WTC11 (cell line): ENCODE results near the gene NMT2. TPM values are rescaled to one million over a fixed set of nuclear protein-coding genes. Genes with fewer than 3 reads are reported as not detected.

Experiments
- ATAC-seq: fragments of 200-7000 bp; cut with Tn5 transposase; 2 replicates; pipeline ENCODE4 v1.10.0; 2021; ENCODE audit warnings: mild to moderate bottlenecking, moderate library complexity
- CTCF ChIA-PET: fragments of 300-600 bp; sonication (Branson Sonifier 250); formaldehyde crosslinking; loops from one replicate; lab custom pipeline; 2021; ENCODE audit warnings: antibody characterized with exemption; lab: Charles Lee
- POLR2A ChIA-PET: fragments of 350-600 bp; sonication (Branson Sonifier 250); formaldehyde crosslinking; loops from one replicate; lab custom pipeline; 2021; ENCODE audit warnings: antibody characterized with exemption; lab: Charles Lee
- DNase-seq: peaks from one replicate; pipeline ENCODE4 v3.0.0; 2021; ENCODE audit warnings: low spot score
- H3K27ac Mint-ChIP-seq: 2 replicates; pipeline ENCODE4 v1.8.0; 2021; ENCODE audit warnings: mixed read lengths
- H3K27me3 Mint-ChIP-seq: 2 replicates; pipeline ENCODE4 v1.8.0; 2021; ENCODE audit warnings: low read depth, mild to moderate bottlenecking, moderate library complexity, mixed read lengths
- H3K36me3 Mint-ChIP-seq: 2 replicates; pipeline ENCODE4 v1.8.0; 2021; ENCODE audit warnings: mixed read lengths
- H3K4me1 Mint-ChIP-seq: 2 replicates; pipeline ENCODE4 v1.8.0; 2022; ENCODE audit warnings: mixed read lengths
- H3K4me3 Mint-ChIP-seq: 2 replicates; pipeline ENCODE4 v1.8.0; 2021; ENCODE audit warnings: mild to moderate bottlenecking, moderate library complexity, mixed read lengths
- H3K9me3 Mint-ChIP-seq: 2 replicates; pipeline ENCODE4 v1.8.0; 2021; ENCODE audit warnings: mixed read lengths
- CBFB ChIP-seq: sonication (generic); formaldehyde crosslinking; IDR thresholded peaks from 2 replicates; pipeline ENCODE4 v1.8.1; 2022; ENCODE audit warnings: mild to moderate bottlenecking, low read depth, missing genetic modification reagents
- CREM ChIP-seq: sonication (generic); formaldehyde crosslinking; IDR thresholded peaks from 2 replicates; pipeline ENCODE4 v1.8.1; 2022; ENCODE audit warnings: mild to moderate bottlenecking, missing genetic modification reagents, moderate library complexity
- ELF4 ChIP-seq: sonication (generic); formaldehyde crosslinking; IDR thresholded peaks from 2 replicates; pipeline ENCODE4 v1.8.1; 2022; ENCODE audit warnings: low read depth, mild to moderate bottlenecking, moderate library complexity, missing genetic modification reagents
- EMX1 ChIP-seq: fragments of 250-450 bp; sonication (Bioruptor Pico); IDR thresholded peaks from 2 replicates; pipeline ENCODE4 v1.8.0; 2021; ENCODE audit warnings: mild to moderate bottlenecking
- FOXP1 ChIP-seq: sonication (generic); formaldehyde crosslinking; IDR thresholded peaks from 2 replicates; pipeline ENCODE4 v1.8.0; 2022; ENCODE audit warnings: missing genetic modification reagents, mild to moderate bottlenecking, moderate library complexity, borderline replicate concordance
- IRF2 ChIP-seq: sonication (generic); formaldehyde crosslinking; IDR thresholded peaks from 2 replicates; pipeline ENCODE4 v1.8.0; 2022; ENCODE audit warnings: low read depth, missing genetic modification reagents, borderline replicate concordance
- JUN ChIP-seq: sonication (generic); formaldehyde crosslinking; IDR thresholded peaks from 2 replicates; pipeline ENCODE4 v1.8.0; 2023; ENCODE audit warnings: mild to moderate bottlenecking, missing genetic modification reagents
- MYBL2 ChIP-seq: sonication (generic); formaldehyde crosslinking; IDR thresholded peaks from 2 replicates; pipeline ENCODE4 v1.8.1; 2023; ENCODE audit warnings: mild to moderate bottlenecking, moderate library complexity, missing genetic modification reagents
- NFE2L1 ChIP-seq: sonication (generic); formaldehyde crosslinking; IDR thresholded peaks from 2 replicates; pipeline ENCODE4 v1.8.1; 2023; ENCODE audit warnings: missing genetic modification reagents
- NR3C1 ChIP-seq: sonication (generic); formaldehyde crosslinking; conservative IDR thresholded peaks from 2 replicates; pipeline ENCODE4 v1.8.1; 2023; ENCODE audit warnings: low read depth, mild to moderate bottlenecking, missing genetic modification reagents
- SMAD3 ChIP-seq: sonication (generic); formaldehyde crosslinking; IDR thresholded peaks from 2 replicates; pipeline ENCODE4 v1.8.0; 2022; ENCODE audit warnings: missing genetic modification reagents, mild to moderate bottlenecking, borderline replicate concordance
- TCF7 ChIP-seq: sonication (generic); formaldehyde crosslinking; IDR thresholded peaks from 2 replicates; pipeline ENCODE4 v1.8.0; 2022; ENCODE audit warnings: mild to moderate bottlenecking, low read depth, missing genetic modification reagents, moderate library complexity
- TEAD4 ChIP-seq: sonication (generic); formaldehyde crosslinking; IDR thresholded peaks from 2 replicates; pipeline ENCODE4 v1.8.0; 2022; ENCODE audit warnings: mild to moderate bottlenecking, missing genetic modification reagents
- ZNF219 ChIP-seq: sonication (generic); formaldehyde crosslinking; IDR thresholded peaks from 2 replicates; pipeline ENCODE4 v1.8.0; 2023; ENCODE audit warnings: missing genetic modification reagents, mild to moderate bottlenecking, borderline replicate concordance
- ZNF396 ChIP-seq: fragments of 250-450 bp; sonication (Bioruptor Pico); IDR thresholded peaks from 2 replicates; pipeline ENCODE4 v1.8.0; 2021; ENCODE audit warnings: mild to moderate bottlenecking, moderate library complexity, borderline replicate concordance
- total RNA-seq: library from RNA; stranded (reverse); gene quantifications from 3 replicates; pipeline ENCODE4 v1.2.3, GENCODE V29; 2021
- TF ChIP-seq, protein P1 (sequence below): sonication (generic); formaldehyde crosslinking; conservative IDR thresholded peaks from 2 replicates; pipeline ENCODE4 v1.8.1; 2022; ENCODE audit warnings: mild to moderate bottlenecking, missing genetic modification reagents
- TF ChIP-seq, protein P2 (sequence below): sonication (generic); formaldehyde crosslinking; IDR thresholded peaks from 2 replicates; pipeline ENCODE4 v1.8.1; 2023; ENCODE audit warnings: mild to moderate bottlenecking, missing genetic modification reagents, moderate library complexity
- TF ChIP-seq, protein P3 (sequence below): sonication (generic); formaldehyde crosslinking; IDR thresholded peaks from 2 replicates; pipeline ENCODE4 v1.8.0; 2023; ENCODE audit warnings: missing genetic modification reagents
- TF ChIP-seq, protein P4 (sequence below): sonication (generic); formaldehyde crosslinking; IDR thresholded peaks from 2 replicates; pipeline ENCODE4 v1.8.1; 2022; ENCODE audit warnings: mild to moderate bottlenecking, missing genetic modification reagents, moderate library complexity, borderline replicate concordance
- TF ChIP-seq, protein P5 (sequence below): sonication (generic); formaldehyde crosslinking; IDR thresholded peaks from 2 replicates; pipeline ENCODE4 v1.8.1; 2022; ENCODE audit warnings: low read depth, missing genetic modification reagents, borderline replicate concordance
- TF ChIP-seq, protein P6 (sequence below): fragments of 250-450 bp; sonication (Bioruptor Pico); IDR thresholded peaks from 2 replicates; pipeline ENCODE4 v1.9.0; 2021; ENCODE audit warnings: mild to moderate bottlenecking
- TF ChIP-seq, protein P7 (sequence below): sonication (generic); formaldehyde crosslinking; IDR thresholded peaks from 2 replicates; pipeline ENCODE4 v1.8.1; 2022; ENCODE audit warnings: missing genetic modification reagents, borderline replicate concordance

Gene NMT2
- total RNA-seq, 1 experiment from 2014 or later: 11.7 TPM

DNA sequence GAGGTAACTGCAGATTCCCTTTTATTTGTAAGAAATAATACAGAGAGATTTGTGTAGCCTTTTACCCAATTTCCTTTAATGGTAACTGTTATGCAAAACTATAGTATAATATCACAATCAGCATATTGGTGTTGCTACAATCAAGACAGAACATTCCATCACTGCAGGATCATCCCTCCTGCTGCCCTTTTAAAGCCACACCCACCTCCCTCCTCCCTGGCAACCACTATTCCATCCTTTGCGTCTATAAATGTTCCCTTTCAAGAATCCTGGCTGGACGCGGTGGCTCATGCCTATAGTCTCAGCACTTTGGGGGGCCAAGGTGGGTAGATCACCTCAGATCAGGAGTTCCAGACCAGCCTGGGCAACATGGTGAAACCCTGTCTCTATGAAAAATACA is 93.1 kb downstream of the NMT2 start:
- Mint-ChIP-seq H3K4me1 (no peaks in the 10 kb centered on the region), H3K4me3 (no peak overlapping the region), H3K27ac (no peak overlapping the region), H3K9me3 (peaks cover 21% of the 10 kb centered on the region), H3K27me3 (peaks cover 12% of the 10 kb centered on the region; the same call in 1 of the 2 replicates), H3K36me3 (peaks cover 24% of the 10 kb centered on the region)
- ATAC-seq (no peak), DNase-seq (no peak)
- CTCF ChIA-PET: interaction anchor here (0.7 kb wide), 1 partner anchor 244 kb away, joined by 3 read pairs; no protein-coding TSS in a partner anchor
- TF ChIP-seq TCF7 (CRISPR knock-in tag) (no peak), FOXP1 (CRISPR knock-in tag) (no peak), SMAD3 (CRISPR knock-in tag) (no peak), NR3C1 (CRISPR knock-in tag) (no peak), CREM (CRISPR knock-in tag) (no peak), ZNF396 (CRISPR knock-in tag) (no peak), MYBL2 (CRISPR knock-in tag) (no peak), NFE2L1 (CRISPR knock-in tag) (no peak), ZNF219 (CRISPR knock-in tag) (no peak), EMX1 (CRISPR knock-in tag) (no peak), JUN (CRISPR knock-in tag) (no peak), TEAD4 (no peak)
- TF ChIP-seq, protein P1, sequence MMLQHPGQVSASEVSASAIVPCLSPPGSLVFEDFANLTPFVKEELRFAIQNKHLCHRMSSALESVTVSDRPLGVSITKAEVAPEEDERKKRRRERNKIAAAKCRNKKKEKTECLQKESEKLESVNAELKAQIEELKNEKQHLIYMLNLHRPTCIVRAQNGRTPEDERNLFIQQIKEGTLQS: no peak
- TF ChIP-seq, protein P2, sequence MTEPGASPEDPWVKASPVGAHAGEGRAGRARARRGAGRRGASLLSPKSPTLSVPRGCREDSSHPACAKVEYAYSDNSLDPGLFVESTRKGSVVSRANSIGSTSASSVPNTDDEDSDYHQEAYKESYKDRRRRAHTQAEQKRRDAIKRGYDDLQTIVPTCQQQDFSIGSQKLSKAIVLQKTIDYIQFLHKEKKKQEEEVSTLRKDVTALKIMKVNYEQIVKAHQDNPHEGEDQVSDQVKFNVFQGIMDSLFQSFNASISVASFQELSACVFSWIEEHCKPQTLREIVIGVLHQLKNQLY (CRISPR knock-in tag): no peak
- TF ChIP-seq, protein P3, sequence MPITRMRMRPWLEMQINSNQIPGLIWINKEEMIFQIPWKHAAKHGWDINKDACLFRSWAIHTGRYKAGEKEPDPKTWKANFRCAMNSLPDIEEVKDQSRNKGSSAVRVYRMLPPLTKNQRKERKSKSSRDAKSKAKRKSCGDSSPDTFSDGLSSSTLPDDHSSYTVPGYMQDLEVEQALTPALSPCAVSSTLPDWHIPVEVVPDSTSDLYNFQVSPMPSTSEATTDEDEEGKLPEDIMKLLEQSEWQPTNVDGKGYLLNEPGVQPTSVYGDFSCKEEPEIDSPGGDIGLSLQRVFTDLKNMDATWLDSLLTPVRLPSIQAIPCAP: no peak
- POLR2A ChIA-PET: no interaction called here

DNA sequence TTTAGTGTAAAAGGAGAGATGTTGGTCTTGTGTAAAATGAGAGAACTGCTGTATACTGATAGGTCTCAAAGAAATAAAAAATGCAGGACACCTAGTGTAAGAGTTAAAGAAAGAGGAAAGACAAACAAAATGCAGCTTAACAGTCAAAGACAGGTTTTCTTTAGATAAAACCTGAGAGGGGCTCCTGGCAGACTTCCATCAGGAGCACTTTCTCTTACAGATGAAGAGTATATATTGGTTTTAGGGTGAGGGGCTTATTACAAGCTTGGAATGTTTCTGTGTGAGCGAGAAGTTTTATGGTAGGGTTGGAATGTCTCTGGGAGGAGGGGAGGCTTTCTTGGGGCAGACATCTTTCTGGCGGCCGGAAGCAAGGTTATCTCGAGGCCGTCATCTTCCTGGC is 96.1 kb downstream of the NMT2 start:
- Mint-ChIP-seq H3K27ac (no peak overlapping the region), H3K36me3 (peaks cover 24% of the 10 kb centered on the region), H3K4me3 (no peak overlapping the region), H3K9me3 (peaks cover 29% of the 10 kb centered on the region), H3K27me3 (peaks cover 12% of the 10 kb centered on the region; the same call in 1 of the 2 replicates), H3K4me1 (no peaks in the 10 kb centered on the region)
- ATAC-seq (no peak), DNase-seq (no peak)
- POLR2A ChIA-PET: no interaction called here
- TF ChIP-seq JUN (CRISPR knock-in tag): no peak
- TF ChIP-seq, protein P4, sequence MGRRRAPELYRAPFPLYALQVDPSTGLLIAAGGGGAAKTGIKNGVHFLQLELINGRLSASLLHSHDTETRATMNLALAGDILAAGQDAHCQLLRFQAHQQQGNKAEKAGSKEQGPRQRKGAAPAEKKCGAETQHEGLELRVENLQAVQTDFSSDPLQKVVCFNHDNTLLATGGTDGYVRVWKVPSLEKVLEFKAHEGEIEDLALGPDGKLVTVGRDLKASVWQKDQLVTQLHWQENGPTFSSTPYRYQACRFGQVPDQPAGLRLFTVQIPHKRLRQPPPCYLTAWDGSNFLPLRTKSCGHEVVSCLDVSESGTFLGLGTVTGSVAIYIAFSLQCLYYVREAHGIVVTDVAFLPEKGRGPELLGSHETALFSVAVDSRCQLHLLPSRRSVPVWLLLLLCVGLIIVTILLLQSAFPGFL (CRISPR knock-in tag): no peak
- no peak for TF ChIP-seq CBFB (CRISPR knock-in tag)
- TF ChIP-seq ELF4: no peak
- TF ChIP-seq, protein P5, sequence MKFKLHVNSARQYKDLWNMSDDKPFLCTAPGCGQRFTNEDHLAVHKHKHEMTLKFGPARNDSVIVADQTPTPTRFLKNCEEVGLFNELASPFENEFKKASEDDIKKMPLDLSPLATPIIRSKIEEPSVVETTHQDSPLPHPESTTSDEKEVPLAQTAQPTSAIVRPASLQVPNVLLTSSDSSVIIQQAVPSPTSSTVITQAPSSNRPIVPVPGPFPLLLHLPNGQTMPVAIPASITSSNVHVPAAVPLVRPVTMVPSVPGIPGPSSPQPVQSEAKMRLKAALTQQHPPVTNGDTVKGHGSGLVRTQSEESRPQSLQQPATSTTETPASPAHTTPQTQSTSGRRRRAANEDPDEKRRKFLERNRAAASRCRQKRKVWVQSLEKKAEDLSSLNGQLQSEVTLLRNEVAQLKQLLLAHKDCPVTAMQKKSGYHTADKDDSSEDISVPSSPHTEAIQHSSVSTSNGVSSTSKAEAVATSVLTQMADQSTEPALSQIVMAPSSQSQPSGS (CRISPR knock-in tag): no peak
- TF ChIP-seq, protein P6, sequence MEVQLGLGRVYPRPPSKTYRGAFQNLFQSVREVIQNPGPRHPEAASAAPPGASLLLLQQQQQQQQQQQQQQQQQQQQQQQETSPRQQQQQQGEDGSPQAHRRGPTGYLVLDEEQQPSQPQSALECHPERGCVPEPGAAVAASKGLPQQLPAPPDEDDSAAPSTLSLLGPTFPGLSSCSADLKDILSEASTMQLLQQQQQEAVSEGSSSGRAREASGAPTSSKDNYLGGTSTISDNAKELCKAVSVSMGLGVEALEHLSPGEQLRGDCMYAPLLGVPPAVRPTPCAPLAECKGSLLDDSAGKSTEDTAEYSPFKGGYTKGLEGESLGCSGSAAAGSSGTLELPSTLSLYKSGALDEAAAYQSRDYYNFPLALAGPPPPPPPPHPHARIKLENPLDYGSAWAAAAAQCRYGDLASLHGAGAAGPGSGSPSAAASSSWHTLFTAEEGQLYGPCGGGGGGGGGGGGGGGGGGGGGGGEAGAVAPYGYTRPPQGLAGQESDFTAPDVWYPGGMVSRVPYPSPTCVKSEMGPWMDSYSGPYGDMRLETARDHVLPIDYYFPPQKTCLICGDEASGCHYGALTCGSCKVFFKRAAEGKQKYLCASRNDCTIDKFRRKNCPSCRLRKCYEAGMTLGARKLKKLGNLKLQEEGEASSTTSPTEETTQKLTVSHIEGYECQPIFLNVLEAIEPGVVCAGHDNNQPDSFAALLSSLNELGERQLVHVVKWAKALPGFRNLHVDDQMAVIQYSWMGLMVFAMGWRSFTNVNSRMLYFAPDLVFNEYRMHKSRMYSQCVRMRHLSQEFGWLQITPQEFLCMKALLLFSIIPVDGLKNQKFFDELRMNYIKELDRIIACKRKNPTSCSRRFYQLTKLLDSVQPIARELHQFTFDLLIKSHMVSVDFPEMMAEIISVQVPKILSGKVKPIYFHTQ (CRISPR knock-in tag): no peak
- TF ChIP-seq, protein P7, sequence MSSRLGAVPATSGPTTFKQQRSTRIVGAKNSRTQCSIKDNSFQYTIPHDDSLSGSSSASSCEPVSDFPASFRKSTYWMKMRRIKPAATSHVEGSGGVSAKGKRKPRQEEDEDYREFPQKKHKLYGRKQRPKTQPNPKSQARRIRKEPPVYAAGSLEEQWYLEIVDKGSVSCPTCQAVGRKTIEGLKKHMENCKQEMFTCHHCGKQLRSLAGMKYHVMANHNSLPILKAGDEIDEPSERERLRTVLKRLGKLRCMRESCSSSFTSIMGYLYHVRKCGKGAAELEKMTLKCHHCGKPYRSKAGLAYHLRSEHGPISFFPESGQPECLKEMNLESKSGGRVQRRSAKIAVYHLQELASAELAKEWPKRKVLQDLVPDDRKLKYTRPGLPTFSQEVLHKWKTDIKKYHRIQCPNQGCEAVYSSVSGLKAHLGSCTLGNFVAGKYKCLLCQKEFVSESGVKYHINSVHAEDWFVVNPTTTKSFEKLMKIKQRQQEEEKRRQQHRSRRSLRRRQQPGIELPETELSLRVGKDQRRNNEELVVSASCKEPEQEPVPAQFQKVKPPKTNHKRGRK: no peak
- no peak for TF ChIP-seq IRF2
- CTCF ChIA-PET: no interaction called here
